ENCODE measurements around the gene IL25. TPM values are rescaled to one million over a fixed set of nuclear protein-coding genes. Genes with fewer than 3 reads are reported as not detected.
"Not testable (repeated sequence)": the region's sequence is repeated elsewhere in the genome, so short reads cannot be mapped to it uniquely, and the experiment has no call there.

The IL25 gene
- total RNA-seq, 1 donor from 2014 or later: not detected

DNA sequence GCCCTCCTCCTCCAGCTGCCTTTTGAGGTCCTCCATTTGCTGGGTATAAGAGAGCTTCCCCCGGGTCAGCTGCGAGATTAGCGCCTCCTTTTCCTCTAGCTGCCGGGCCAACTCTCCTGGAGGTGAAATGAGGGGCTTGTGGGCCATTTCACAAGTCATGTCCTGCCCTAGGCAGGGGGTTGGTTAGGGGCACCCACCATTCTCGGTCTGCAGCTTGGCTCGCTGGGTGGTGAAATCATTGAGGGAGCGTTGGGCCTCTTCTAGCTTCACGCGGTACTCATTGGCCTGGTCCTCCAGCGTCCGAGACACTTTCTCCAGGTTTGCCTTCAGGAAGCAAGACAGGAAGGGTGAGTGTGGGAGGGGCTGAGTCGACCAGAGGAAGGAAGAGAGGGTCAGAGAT lies 16.8 kb downstream of the IL25 start:
- no peak overlapping the region for H3K4me3 ChIP-seq (ENCODE audit: low read depth, low read length)
- DNase-seq (ENCODE audit: low read depth): no peak
- TF ChIP-seq, protein P1, sequence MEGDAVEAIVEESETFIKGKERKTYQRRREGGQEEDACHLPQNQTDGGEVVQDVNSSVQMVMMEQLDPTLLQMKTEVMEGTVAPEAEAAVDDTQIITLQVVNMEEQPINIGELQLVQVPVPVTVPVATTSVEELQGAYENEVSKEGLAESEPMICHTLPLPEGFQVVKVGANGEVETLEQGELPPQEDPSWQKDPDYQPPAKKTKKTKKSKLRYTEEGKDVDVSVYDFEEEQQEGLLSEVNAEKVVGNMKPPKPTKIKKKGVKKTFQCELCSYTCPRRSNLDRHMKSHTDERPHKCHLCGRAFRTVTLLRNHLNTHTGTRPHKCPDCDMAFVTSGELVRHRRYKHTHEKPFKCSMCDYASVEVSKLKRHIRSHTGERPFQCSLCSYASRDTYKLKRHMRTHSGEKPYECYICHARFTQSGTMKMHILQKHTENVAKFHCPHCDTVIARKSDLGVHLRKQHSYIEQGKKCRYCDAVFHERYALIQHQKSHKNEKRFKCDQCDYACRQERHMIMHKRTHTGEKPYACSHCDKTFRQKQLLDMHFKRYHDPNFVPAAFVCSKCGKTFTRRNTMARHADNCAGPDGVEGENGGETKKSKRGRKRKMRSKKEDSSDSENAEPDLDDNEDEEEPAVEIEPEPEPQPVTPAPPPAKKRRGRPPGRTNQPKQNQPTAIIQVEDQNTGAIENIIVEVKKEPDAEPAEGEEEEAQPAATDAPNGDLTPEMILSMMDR (conservative IDR thresholded peaks at IDR 0.05; ENCODE audit: low read depth, low read length): no peak

DNA sequence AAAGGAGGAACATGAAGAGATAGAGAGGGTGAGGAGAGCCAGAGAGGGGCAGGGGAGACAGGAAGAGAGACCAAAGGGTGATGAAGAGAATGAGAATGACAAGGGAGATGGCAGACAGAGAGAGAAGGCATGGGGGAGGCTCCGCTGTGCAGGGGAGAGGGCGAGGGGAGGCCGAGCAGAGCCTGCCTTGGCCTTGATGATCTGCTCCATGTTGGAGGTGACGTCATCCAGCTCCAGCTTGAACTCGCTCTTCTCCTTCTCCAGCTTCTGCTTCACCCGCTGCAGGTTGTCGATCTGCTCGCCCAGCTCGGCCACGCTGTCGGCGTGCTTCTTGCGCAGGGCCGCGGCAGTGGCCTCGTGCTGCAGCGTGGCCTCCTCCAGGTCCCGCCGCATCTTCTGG lies 17.3 kb downstream of the IL25 start:
- not testable (repeated sequence) for H3K4me3 ChIP-seq (ENCODE audit: low read depth, low read length); DNase-seq (ENCODE audit: low read depth)

DNA sequence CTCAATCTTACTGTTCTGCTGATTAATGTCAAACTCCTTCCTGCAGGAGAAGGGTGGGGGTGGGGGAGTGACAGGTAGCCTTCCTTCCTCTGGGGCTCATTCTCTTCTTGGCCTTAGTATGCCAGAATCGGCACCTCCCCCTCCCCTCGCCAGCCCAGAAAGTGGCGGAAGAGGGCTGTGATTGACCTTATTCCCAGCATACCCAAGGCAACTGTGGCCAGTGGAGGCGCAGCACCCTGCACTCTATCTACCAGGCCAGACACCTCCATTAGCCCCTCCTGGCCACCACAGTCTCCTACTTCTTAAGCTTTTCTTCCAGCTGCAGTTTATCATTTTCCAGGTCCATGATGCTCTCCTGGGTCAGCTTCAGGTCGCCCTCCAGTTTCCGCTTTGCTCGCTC lies 20.0 kb downstream of the IL25 start:
- TF ChIP-seq, protein P1 (conservative IDR thresholded peaks at IDR 0.05; ENCODE audit: low read depth, low read length): no peak
- DNase-seq (ENCODE audit: low read depth): no peak
- no peak overlapping the region for H3K4me3 ChIP-seq (ENCODE audit: low read depth, low read length)

DNA sequence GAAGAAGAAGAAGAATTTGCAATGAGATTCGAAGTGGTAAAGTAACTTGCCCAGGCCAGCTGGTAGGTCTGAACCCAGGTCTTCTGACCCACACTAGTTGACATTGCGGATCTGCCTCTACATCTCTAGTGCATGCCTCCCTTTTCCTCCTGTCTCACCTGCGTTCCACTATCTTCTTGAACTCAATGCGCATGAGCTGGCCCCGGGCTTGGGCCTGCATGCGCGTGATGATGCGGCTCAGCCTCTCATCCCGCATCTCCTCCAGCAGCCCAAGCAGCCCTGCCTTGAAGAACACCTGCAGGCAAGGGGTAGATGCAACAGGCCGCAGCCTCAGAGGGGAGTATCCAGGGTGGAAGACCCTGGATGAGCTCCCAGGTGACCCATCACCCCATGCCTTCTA lies 23.5 kb downstream of the IL25 start:
- no peak overlapping the region for H3K4me3 ChIP-seq (ENCODE audit: low read depth, low read length)
- DNase-seq (ENCODE audit: low read depth): no peak
- TF ChIP-seq, protein P1 (conservative IDR thresholded peaks at IDR 0.05; ENCODE audit: low read depth, low read length): no peak

DNA sequence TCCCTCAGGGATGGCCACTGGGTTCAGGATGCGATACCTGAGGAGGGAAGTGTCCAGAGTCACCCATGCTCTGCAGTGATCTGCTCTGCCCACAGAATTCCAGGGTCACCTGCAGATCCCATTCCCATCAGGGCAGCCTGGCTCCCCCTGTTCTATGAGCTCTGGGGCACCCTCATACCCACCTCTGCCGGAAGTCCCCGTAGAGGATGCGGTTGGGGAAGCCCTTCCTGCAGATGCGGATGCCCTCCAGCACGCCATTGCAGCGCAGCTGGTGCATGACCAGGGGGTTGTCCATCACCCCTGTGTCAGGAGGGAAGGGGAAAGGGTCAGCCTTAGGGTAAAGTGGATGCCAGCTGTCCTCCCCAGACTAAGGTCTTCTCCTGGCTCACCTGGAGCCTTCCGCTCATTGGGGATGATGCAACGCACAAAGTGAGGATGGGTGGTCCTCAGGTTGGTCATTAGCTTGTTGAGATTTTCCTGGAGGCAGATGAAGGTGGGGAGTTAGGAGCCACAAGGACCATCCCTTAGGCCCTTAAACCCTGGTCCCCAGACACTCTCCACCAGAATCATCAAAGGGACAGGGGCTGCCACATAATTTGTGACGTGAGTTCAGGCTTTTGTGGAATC lies 24.3 kb downstream of the IL25 start:
- DNase-seq (ENCODE audit: low read depth): no peak
- TF ChIP-seq, protein P1 (conservative IDR thresholded peaks at IDR 0.05; ENCODE audit: low read depth, low read length): no peak
- no peak overlapping the region for H3K4me3 ChIP-seq (ENCODE audit: low read depth, low read length)

DNA sequence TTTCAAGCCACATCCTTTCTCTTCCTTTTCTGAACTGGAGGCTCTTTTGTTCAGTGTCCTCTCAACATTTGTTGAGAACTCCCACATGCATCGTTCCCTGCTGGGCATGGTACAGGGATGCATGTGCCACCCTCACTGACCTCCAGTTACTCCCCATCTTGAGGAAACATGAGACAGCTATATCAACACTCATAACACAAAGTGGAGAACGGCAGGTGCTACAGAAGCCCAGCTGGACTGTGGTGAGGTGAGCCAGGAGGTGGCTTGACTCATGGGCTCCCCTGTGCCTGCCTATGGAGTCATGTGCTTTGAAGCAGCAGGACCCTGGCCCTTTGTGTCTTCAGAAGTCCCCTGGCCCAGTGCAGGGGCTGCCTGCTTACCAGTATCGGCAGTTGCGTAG lies 25.7 kb downstream of the IL25 start:
- DNase-seq (ENCODE audit: low read depth): no peak
- H3K4me3 ChIP-seq (ENCODE audit: low read depth, low read length): no peak overlapping the region
- TF ChIP-seq, protein P1 (conservative IDR thresholded peaks at IDR 0.05; ENCODE audit: low read depth, low read length): no peak

DNA sequence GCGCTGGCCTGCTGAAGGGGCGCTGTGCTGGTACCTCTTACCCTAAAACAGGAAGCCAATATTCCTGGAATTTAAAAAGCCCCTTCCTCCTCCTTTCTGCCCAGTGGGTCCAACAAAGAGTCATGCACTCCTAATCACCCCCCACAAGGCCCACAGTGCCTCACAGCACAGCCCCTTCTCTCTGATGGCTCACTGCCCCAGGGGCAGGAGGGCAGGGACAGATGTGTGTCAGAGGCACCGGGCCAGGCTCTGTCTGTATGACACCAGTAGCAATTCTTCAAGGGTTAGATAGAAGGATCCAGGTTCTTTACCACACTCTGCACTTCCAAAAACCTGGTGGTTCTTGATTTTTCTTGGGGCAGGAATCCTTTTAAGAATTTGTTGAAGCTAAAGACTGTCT lies 26.5 kb downstream of the IL25 start:
- H3K4me3 ChIP-seq (ENCODE audit: low read depth, low read length): no peak overlapping the region
- no peak for DNase-seq (ENCODE audit: low read depth)

More for the DNA sequence above, 26.5 kb downstream of the IL25 start:
- TF ChIP-seq, protein P1 (conservative IDR thresholded peaks at IDR 0.05; ENCODE audit: low read depth, low read length): no peak

Measured in epithelial cell of proximal tubule (primary cell).